IPS-15b (cell line): ENCODE data around the gene NRIP2.

Experiments
- H3K27me3 ChIP-seq: one replicate; pipeline ENCODE4 v1.6.1; 2013; ENCODE audit warnings: low read length; ENCODE audit not compliant: control insufficient read depth, insufficient read depth
- H3K36me3 ChIP-seq: one replicate; pipeline ENCODE4 v1.6.1; 2013; ENCODE audit warnings: low read length; ENCODE audit not compliant: control insufficient read depth, insufficient read depth
- H3K4me1 ChIP-seq: one replicate; pipeline ENCODE4 v1.6.1; 2013; ENCODE audit warnings: mild to moderate bottlenecking, low read length; ENCODE audit not compliant: control insufficient read depth, insufficient read depth
- H3K4me3 ChIP-seq: one replicate; pipeline ENCODE4 v1.5.1; 2013; ENCODE audit warnings: low read depth, low read length
- H3K9ac ChIP-seq: one replicate; pipeline ENCODE4 v1.6.1; 2013; ENCODE audit warnings: low read depth, mild to moderate bottlenecking, low read length
- H3K9me3 ChIP-seq: one replicate; pipeline ENCODE4 v1.6.1; 2013; ENCODE audit warnings: mild to moderate bottlenecking, low read length; ENCODE audit not compliant: control insufficient read depth, insufficient read depth

Gene NRIP2

GRCh38 chr12:2858944-2859421 is 24.1 kb upstream of the NRIP2 start:
- Histone ChIP-seq H3K9ac (no peak overlapping the region), H3K4me1 (no peaks in the 10 kb centered on the region), H3K36me3 (peaks cover 32% of the 10 kb centered on the region), H3K27me3 (no peaks in the 10 kb centered on the region), H3K9me3 (no peaks in the 10 kb centered on the region), H3K4me3 (no peak overlapping the region)

DNA sequence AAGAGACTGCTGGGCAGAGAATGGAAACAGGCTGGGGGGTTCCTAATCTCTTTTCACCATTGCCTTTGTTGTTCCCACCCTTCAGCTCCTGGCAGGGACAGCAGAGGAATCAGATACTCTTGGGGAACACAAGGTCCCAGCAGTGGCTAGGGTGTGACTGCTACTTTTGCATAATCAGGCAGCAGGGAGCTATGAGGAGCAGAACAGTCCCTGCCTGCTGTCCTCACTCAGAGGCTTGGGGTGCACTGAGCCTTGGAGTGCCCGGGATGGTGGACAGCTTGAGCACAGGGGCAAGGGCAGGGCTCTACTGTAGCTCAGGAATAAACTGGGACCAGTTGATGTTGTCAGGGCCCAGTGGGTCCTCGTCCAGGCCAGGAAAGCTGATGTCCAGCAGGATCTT is 23.5 kb upstream of the NRIP2 start:
- Histone ChIP-seq H3K9me3 (no peaks in the 10 kb centered on the region), H3K4me3 (no peak overlapping the region), H3K27me3 (no peaks in the 10 kb centered on the region), H3K9ac (no peak overlapping the region), H3K36me3 (peaks cover 29% of the 10 kb centered on the region), H3K4me1 (no peaks in the 10 kb centered on the region)

- Histone ChIP-seq H3K4me1 (no peaks in the 10 kb centered on the region), H3K9ac (no peak overlapping the region), H3K27me3 (no peaks in the 10 kb centered on the region), H3K4me3 (no peak overlapping the region), H3K36me3 (peaks cover 22% of the 10 kb centered on the region), H3K9me3 (no peaks in the 10 kb centered on the region)
These were observed 22.7 kb upstream of the NRIP2 start for GRCh38 chr12:2857576-2857975.

DNA sequence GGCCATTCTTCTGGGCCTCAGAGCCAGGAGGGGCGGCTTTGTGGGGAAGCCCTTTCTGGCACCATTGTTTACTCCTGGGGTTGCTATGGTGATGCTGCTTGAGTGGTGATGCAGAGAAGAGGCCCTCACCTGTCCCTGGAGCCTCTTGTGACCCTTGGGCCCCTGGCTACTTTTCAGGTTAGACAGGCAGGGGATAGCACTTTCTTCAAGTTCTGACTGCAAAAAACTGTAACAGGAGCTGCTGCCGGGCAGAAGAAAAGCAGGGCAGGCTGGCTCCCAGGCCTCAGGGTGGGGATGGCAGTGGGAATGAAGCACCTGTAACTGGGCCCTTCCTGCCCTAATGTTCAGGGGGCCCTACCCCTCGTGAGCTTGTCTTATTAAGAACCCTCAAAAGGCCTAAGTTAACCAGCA is 22.2 kb upstream of the NRIP2 start, which contains the start of gene TEX52:
TEX52 (minus strand) TSS at position 19 of the 411 bp plus-strand sequence; CDS start at position 6, 13 bp downstream.
- H3K4me3 ChIP-seq = no peak within 1 kb of the TSS
- no peak within 1 kb of the TSS for H3K9ac ChIP-seq
- H3K4me1 ChIP-seq = no peaks in the 10 kb centered on the region
- H3K36me3 ChIP-seq = peaks cover 18% of the 10 kb centered on the region
- no peaks in the 10 kb centered on the region for H3K27me3 ChIP-seq
- H3K9me3 ChIP-seq = no peaks in the 10 kb centered on the region

DNA sequence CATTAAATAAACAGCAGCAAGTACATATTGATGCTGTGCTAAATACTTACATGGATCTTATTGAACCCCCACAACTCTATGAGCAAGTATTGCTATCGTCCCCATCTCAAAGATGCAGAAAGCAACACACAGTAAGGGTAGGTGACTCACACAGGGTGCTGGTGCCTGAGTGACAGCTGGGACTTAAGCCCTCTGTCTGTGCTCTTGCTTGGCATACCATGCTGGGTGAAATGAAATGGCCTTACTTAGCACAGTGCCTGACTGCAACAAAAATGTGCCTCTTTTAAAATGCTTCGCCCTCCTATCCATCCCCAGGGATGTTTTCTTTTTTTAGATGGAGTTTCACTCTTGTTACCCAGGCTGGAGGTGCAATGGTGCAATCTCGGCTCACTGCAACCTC is 21.2 kb upstream of the NRIP2 start:
- H3K9me3 ChIP-seq = no peaks in the 10 kb centered on the region
- H3K27me3 ChIP-seq = no peaks in the 10 kb centered on the region
- peaks cover 14% of the 10 kb centered on the region for H3K36me3 ChIP-seq
- H3K4me1 ChIP-seq = no peaks in the 10 kb centered on the region
- no peak overlapping the region for H3K9ac ChIP-seq
- H3K4me3 ChIP-seq = no peak overlapping the region

GRCh38 chr12:2855546-2855945 is 20.7 kb upstream of the NRIP2 start:
- H3K4me1 ChIP-seq = no peaks in the 10 kb centered on the region
- H3K36me3 ChIP-seq = peaks cover 14% of the 10 kb centered on the region
- no peaks in the 10 kb centered on the region for H3K27me3 ChIP-seq
- no peak overlapping the region for H3K9ac ChIP-seq
- H3K9me3 ChIP-seq = no peaks in the 10 kb centered on the region
- no peak overlapping the region for H3K4me3 ChIP-seq

GRCh38 chr12:2854669-2855453 is 20.0 kb upstream of the NRIP2 start:
- H3K27me3 ChIP-seq = no peaks in the 10 kb centered on the region
- peaks cover 14% of the 10 kb centered on the region for H3K36me3 ChIP-seq
- no peaks in the 10 kb centered on the region for H3K9me3 ChIP-seq
- no peaks in the 10 kb centered on the region for H3K4me1 ChIP-seq
- H3K4me3 ChIP-seq = no peak overlapping the region
- H3K9ac ChIP-seq = no peak overlapping the region

GRCh38 chr12:2853626-2854025 is 18.8 kb upstream of the NRIP2 start:
- Histone ChIP-seq H3K36me3 (peaks cover 4% of the 10 kb centered on the region), H3K27me3 (no peaks in the 10 kb centered on the region), H3K9ac (no peak overlapping the region), H3K9me3 (no peaks in the 10 kb centered on the region), H3K4me3 (no peak overlapping the region), H3K4me1 (no peaks in the 10 kb centered on the region)

GRCh38 chr12:2851931-2852330 is 17.1 kb upstream of the NRIP2 start:
- H3K27me3 ChIP-seq = no peaks in the 10 kb centered on the region
- no peak overlapping the region for H3K9ac ChIP-seq
- H3K36me3 ChIP-seq = no peaks in the 10 kb centered on the region
- H3K4me3 ChIP-seq = no peak overlapping the region
- H3K9me3 ChIP-seq = no peaks in the 10 kb centered on the region
- H3K4me1 ChIP-seq = no peaks in the 10 kb centered on the region

GRCh38 chr12:2845280-2845679 is 10.4 kb upstream of the NRIP2 start:
- Histone ChIP-seq H3K9me3 (no peaks in the 10 kb centered on the region), H3K4me1 (peaks cover 8% of the 10 kb centered on the region), H3K27me3 (no peaks in the 10 kb centered on the region), H3K9ac (no peak overlapping the region), H3K36me3 (no peaks in the 10 kb centered on the region), H3K4me3 (no peak overlapping the region)

DNA sequence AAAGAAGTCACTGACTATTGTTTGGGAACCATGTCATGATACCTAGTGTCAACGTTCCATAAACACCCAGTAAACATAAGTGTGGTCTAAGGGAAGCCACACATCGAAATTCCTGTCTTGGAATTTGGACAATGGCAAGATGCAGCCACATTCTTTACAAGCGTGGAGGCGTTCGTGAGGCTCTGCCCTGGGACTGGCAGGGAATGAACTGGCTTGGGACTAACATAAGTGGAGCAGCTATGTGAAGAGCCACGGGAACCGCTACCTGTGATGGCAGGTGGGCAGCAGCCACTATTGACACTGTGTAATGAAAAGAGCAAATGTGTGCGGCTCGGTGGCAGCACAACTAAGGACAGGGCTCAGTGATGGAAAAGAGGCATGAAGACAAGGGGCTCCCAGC is 10.0 kb upstream of the NRIP2 start:
- H3K9ac ChIP-seq = no peak overlapping the region
- no peak overlapping the region for H3K4me3 ChIP-seq
- H3K4me1 ChIP-seq = peaks cover 8% of the 10 kb centered on the region
- no peaks in the 10 kb centered on the region for H3K9me3 ChIP-seq
- H3K27me3 ChIP-seq = no peaks in the 10 kb centered on the region
- no peaks in the 10 kb centered on the region for H3K36me3 ChIP-seq

GRCh38 chr12:2842948-2843347 is 8.1 kb upstream of the NRIP2 start:
- Histone ChIP-seq H3K36me3 (no peaks in the 10 kb centered on the region), H3K27me3 (no peaks in the 10 kb centered on the region), H3K4me3 (no peak overlapping the region), H3K9me3 (no peaks in the 10 kb centered on the region), H3K9ac (no peak overlapping the region), H3K4me1 (peaks cover 8% of the 10 kb centered on the region)
